ENCODE data around the gene RBBP7. TPM values are rescaled to one million over a fixed set of nuclear protein-coding genes. Genes with fewer than 3 reads are reported as not detected.
A peak's percentile ranks its signal among the peaks of the same experiment; 100 is the strongest.

The RBBP7 gene
- total and polyA plus RNA-seq, 10 of the 15 experiments (the other 5 are each of a cell fraction or from before 2014, with no cell fraction given) = 95.3 to 277 (median 194) TPM

GRCh38 chrX:16869393-16870094 is 618 bp downstream of the RBBP7 start (continued):
- TF ChIP-seq TCF3 (IDR thresholded peaks at IDR 0.05; ENCODE audit: borderline replicate concordance, insufficient read depth, low read depth, low read length) (no peak), NFXL1 (IDR thresholded peaks at IDR 0.05; ENCODE audit: borderline replicate concordance) (no peak), CBX3 (IDR thresholded peaks at IDR 0.05; ENCODE audit: borderline replicate concordance, low read depth) (no peak), PRDM15 (CRISPR knock-in tag; IDR thresholded peaks at IDR 0.05) (no peak), BACH1 (IDR thresholded peaks at IDR 0.05; ENCODE audit: borderline replicate concordance) (peak; percentile 47; the same call in 1 of the 2 replicates), RAD21 (IDR thresholded peaks at IDR 0.05; ENCODE audit: insufficient read depth, low read depth, low read length) (no peak), JUND (IDR thresholded peaks at IDR 0.05; ENCODE audit: low read depth, low read length) (no peak), YY1 (IDR thresholded peaks at IDR 0.05; ENCODE audit: low read depth, low read length) (0 out of 2 replicates have a peak, but pooled peaks have one; percentile 14), MXI1 (IDR thresholded peaks at IDR 0.05; ENCODE audit: low read depth, low read length) (0 out of 2 replicates have a peak, but pooled peaks have one; percentile 26), CBFB (IDR thresholded peaks at IDR 0.05; ENCODE audit: low read depth) (no peak), GABPA (IDR thresholded peaks at IDR 0.05; ENCODE audit: low read depth) (no peak), ZNF687 (IDR thresholded peaks at IDR 0.05) (peak; percentile 31; the same call in 1 of the 2 replicates), CUX1 (IDR thresholded peaks at IDR 0.05; ENCODE audit: insufficient replicate concordance, low read depth, low read length) (no peak), MTA2 (IDR thresholded peaks at IDR 0.05; ENCODE audit: low read depth) (no peak), IKZF2 (IDR thresholded peaks at IDR 0.05) (no peak), IRF4 (IDR thresholded peaks at IDR 0.05; ENCODE audit: low read depth, low read length) (no peak)

Data from GM12878 (cell line).